Measurements from ENCODE around the gene RAET1L. TPM values are rescaled to one million over a fixed set of nuclear protein-coding genes. Genes with fewer than 3 reads are reported as not detected.

RAET1L gene
- total and polyA plus RNA-seq, 10 of the 15 experiments (the other 5 are each of a cell fraction or from before 2014, with no cell fraction given) = not detected

DNA sequence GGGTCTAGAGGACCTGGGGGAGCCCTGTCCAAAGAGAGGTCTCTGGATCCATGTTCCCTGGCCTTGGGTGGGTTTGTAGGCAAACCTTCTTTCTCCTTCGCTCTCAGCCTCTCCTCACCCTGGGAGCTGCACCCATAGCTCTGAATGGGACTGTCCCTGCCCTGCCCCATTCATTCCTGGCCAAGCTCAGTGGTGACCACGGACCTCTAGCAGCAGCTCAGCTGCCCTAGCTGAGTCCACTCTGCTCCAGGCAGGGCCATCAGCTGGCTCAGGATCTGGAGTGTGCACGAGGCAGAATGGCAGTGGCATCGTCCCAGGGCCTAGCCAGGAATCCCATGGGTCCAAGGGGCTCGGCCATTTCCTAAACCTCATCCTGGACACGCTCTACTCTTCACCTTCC lies 38.3 kb upstream of the RAET1L start:
- H4K20me1 ChIP-seq (ENCODE audit: control insufficient read depth, insufficient read depth) = no peaks in the 10 kb centered on the region
- in situ Hi-C loops (cut with MboI) (no loop called here), intact Hi-C loops (cut with micrococcal nuclease; ENCODE audit: unreplicated experiment) (no loop called here)
- H3K4me1 ChIP-seq (ENCODE audit: control insufficient read depth, insufficient read depth, low read length) = no peaks in the 10 kb centered on the region
- peaks cover 1 to 2% of the 10 kb centered on the region in 2 experiments; a peak in 1 of 4 replicates for H3K27me3 ChIP-seq (replicated peaks in 1 of 2; ENCODE audit: control insufficient read depth in 2 of 2, insufficient read depth in 2 of 2, low read length in 1 of 2)
- ChIA-PET CTCF (interaction anchor here (1.4 kb wide), 1 partner anchor 9 kb away, joined by 4 read pairs; no protein-coding TSS in a partner anchor), POLR2A (no interaction called here), SMC1A (ENCODE audit: uncharacterized antibody, unreplicated experiment) (no interaction called here), RAD21 (ENCODE audit: unreplicated experiment) (no interaction called here)
- 31% methylated on average over 6 of the region's 6 CpGs for WGBS (ENCODE audit: insufficient coverage, insufficient replicate concordance, low lambda C conversion rate, missing lambda C conversion rate)
- H3K4me2 ChIP-seq (ENCODE audit: control insufficient read depth, insufficient read depth) = no peak overlapping the region
- TF ChIP-seq TCF3 (IDR thresholded peaks at IDR 0.05; ENCODE audit: borderline replicate concordance, insufficient read depth, low read depth, low read length) = no peak
- no peak for TF ChIP-seq KDM1A (IDR thresholded peaks at IDR 0.05; ENCODE audit: borderline replicate concordance)
- TF ChIP-seq HDAC2 (IDR thresholded peaks at IDR 0.05) = no peak
- no peak for TF ChIP-seq MTA3 (IDR thresholded peaks at IDR 0.05; ENCODE audit: borderline replicate concordance, low read length)
- TF ChIP-seq TCF7 (IDR thresholded peaks at IDR 0.05; ENCODE audit: borderline replicate concordance) = no peak
- TF ChIP-seq CREM (IDR thresholded peaks at IDR 0.05; ENCODE audit: low read depth) = no peak
- TF ChIP-seq ATF7 (IDR thresholded peaks at IDR 0.05; ENCODE audit: low read depth) = no peak
- no peak for TF ChIP-seq NR2C1 (IDR thresholded peaks at IDR 0.05)
- TF ChIP-seq, protein P1, sequence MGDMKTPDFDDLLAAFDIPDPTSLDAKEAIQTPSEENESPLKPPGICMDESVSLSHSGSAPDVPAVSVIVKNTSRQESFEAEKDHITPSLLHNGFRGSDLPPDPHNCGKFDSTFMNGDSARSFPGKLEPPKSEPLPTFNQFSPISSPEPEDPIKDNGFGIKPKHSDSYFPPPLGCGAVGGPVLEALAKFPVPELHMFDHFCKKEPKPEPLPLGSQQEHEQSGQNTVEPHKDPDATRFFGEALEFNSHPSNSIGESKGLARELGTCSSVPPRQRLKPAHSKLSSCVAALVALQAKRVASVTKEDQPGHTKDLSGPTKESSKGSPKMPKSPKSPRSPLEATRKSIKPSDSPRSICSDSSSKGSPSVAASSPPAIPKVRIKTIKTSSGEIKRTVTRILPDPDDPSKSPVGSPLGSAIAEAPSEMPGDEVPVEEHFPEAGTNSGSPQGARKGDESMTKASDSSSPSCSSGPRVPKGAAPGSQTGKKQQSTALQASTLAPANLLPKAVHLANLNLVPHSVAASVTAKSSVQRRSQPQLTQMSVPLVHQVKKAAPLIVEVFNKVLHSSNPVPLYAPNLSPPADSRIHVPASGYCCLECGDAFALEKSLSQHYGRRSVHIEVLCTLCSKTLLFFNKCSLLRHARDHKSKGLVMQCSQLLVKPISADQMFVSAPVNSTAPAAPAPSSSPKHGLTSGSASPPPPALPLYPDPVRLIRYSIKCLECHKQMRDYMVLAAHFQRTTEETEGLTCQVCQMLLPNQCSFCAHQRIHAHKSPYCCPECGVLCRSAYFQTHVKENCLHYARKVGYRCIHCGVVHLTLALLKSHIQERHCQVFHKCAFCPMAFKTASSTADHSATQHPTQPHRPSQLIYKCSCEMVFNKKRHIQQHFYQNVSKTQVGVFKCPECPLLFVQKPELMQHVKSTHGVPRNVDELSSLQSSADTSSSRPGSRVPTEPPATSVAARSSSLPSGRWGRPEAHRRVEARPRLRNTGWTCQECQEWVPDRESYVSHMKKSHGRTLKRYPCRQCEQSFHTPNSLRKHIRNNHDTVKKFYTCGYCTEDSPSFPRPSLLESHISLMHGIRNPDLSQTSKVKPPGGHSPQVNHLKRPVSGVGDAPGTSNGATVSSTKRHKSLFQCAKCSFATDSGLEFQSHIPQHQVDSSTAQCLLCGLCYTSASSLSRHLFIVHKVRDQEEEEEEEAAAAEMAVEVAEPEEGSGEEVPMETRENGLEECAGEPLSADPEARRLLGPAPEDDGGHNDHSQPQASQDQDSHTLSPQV (IDR thresholded peaks at IDR 0.05) = no peak
- TF ChIP-seq, protein P2, sequence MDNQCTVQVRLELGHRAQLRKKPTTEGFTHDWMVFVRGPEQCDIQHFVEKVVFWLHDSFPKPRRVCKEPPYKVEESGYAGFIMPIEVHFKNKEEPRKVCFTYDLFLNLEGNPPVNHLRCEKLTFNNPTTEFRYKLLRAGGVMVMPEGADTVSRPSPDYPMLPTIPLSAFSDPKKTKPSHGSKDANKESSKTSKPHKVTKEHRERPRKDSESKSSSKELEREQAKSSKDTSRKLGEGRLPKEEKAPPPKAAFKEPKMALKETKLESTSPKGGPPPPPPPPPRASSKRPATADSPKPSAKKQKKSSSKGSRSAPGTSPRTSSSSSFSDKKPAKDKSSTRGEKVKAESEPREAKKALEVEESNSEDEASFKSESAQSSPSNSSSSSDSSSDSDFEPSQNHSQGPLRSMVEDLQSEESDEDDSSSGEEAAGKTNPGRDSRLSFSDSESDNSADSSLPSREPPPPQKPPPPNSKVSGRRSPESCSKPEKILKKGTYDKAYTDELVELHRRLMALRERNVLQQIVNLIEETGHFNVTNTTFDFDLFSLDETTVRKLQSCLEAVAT (IDR thresholded peaks at IDR 0.05) = no peak
- TF ChIP-seq, protein P3, sequence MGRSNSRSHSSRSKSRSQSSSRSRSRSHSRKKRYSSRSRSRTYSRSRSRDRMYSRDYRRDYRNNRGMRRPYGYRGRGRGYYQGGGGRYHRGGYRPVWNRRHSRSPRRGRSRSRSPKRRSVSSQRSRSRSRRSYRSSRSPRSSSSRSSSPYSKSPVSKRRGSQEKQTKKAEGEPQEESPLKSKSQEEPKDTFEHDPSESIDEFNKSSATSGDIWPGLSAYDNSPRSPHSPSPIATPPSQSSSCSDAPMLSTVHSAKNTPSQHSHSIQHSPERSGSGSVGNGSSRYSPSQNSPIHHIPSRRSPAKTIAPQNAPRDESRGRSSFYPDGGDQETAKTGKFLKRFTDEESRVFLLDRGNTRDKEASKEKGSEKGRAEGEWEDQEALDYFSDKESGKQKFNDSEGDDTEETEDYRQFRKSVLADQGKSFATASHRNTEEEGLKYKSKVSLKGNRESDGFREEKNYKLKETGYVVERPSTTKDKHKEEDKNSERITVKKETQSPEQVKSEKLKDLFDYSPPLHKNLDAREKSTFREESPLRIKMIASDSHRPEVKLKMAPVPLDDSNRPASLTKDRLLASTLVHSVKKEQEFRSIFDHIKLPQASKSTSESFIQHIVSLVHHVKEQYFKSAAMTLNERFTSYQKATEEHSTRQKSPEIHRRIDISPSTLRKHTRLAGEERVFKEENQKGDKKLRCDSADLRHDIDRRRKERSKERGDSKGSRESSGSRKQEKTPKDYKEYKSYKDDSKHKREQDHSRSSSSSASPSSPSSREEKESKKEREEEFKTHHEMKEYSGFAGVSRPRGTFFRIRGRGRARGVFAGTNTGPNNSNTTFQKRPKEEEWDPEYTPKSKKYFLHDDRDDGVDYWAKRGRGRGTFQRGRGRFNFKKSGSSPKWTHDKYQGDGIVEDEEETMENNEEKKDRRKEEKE (IDR thresholded peaks at IDR 0.05) = no peak
- TF ChIP-seq ESRRA (IDR thresholded peaks at IDR 0.05; ENCODE audit: low read length) = no peak
- TF ChIP-seq, protein P4, sequence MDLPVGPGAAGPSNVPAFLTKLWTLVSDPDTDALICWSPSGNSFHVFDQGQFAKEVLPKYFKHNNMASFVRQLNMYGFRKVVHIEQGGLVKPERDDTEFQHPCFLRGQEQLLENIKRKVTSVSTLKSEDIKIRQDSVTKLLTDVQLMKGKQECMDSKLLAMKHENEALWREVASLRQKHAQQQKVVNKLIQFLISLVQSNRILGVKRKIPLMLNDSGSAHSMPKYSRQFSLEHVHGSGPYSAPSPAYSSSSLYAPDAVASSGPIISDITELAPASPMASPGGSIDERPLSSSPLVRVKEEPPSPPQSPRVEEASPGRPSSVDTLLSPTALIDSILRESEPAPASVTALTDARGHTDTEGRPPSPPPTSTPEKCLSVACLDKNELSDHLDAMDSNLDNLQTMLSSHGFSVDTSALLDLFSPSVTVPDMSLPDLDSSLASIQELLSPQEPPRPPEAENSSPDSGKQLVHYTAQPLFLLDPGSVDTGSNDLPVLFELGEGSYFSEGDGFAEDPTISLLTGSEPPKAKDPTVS (IDR thresholded peaks at IDR 0.05; ENCODE audit: low read depth, low read length) = no peak
- DNase-seq (ENCODE audit: low read depth, low spot score) (no peak), ATAC-seq (no peak), FAIRE-seq (no peak)
- no TSS peak for BruUV-seq (replicated peaks)
- H3K27ac ChIP-seq (ENCODE audit: control insufficient read depth, insufficient read depth) = no peak overlapping the region
- H2AFZ ChIP-seq (ENCODE audit: control insufficient read depth, low read depth, low read length) = no peak overlapping the region
- H3K36me3 ChIP-seq (ENCODE audit: control insufficient read depth in 2 of 2, insufficient read depth in 2 of 2, low read length in 1 of 2) = no peaks in the 10 kb centered on the region
- no peaks in the 10 kb centered on the region for H3K9me3 ChIP-seq (replicated peaks; ENCODE audit: control insufficient read depth, insufficient read depth, low read length)
- H3K79me2 ChIP-seq (ENCODE audit: control insufficient read depth, insufficient read depth, low read length) = no peaks in the 10 kb centered on the region
- H3K4me3 ChIP-seq = no peak overlapping the region
- no peak overlapping the region for H3K9ac ChIP-seq (ENCODE audit: control insufficient read depth, insufficient read depth, low read length)
